Measurements from ENCODE around the gene PADI2. TPM values are rescaled to one million over a fixed set of nuclear protein-coding genes. Genes with fewer than 3 reads are reported as not detected.

Gene PADI2
- total and polyA plus RNA-seq, 3 donors from 2014 or later, result 0.99 to 3.2 (median 1.1) TPM

GRCh38 chr1:17119773-17120480, 676 bp upstream of the PADI2 start:
- intact Hi-C loops (cut with DNase I; ENCODE audit: low total_unique reads), result no loop called here
- WGBS, 2 donors, result 37 to 59% methylated on average over 20 of the region's 20 CpGs
- Histone ChIP-seq H3K4me3 (peak overlapping the region; percentile 31 to 55), H3K27me3 (no peaks in the 10 kb centered on the region), H3K9me3 (no peaks in the 10 kb centered on the region), H3K36me3 (ENCODE audit: low read depth, missing control alignments) (no peaks in the 10 kb centered on the region), H3K4me1 (peaks cover 7% of the 10 kb centered on the region), H3K27ac (no peak overlapping the region)
- TF ChIP-seq POLR2A (IDR thresholded peaks at IDR 0.05) (no peak), CTCF (IDR thresholded peaks at IDR 0.05) (no peak)
- no peak for DNase-seq

DNA sequence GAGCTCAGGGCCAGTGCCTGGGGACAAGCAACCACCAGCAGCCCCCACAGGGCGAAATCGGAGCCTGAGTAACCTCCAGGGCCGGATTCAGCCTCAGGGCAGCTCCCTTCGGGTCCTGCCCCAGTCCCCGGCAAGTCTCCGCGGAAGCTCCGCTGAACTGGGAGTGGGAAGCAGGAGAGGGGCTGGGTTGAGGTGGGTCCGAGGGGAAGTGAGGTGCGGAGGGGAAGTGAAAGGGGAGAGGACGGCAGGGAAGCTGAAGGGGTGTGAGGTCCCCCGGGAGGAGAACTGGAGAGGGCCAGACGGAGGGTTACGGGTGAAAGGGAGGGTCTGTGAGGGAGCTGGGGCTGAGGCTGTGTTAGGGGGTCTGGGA, 560 bp downstream of the PADI2 start:
- DNase-seq, result no peak
- Histone ChIP-seq H3K27me3 (no peaks in the 10 kb centered on the region), H3K27ac (no peak overlapping the region), H3K9me3 (no peaks in the 10 kb centered on the region), H3K4me1 (peaks cover 12% of the 10 kb centered on the region), H3K36me3 (ENCODE audit: low read depth, missing control alignments) (no peaks in the 10 kb centered on the region), H3K4me3 (peak overlapping the region; percentile 31 to 55)
- no peak for TF ChIP-seq POLR2A (IDR thresholded peaks at IDR 0.05)
- no peak for TF ChIP-seq CTCF (IDR thresholded peaks at IDR 0.05)
- WGBS, 2 donors, result 9 to 11% methylated on average over 14 of the region's 14 CpGs
- intact Hi-C loops (cut with DNase I; ENCODE audit: low total_unique reads), result no loop called here

DNA sequence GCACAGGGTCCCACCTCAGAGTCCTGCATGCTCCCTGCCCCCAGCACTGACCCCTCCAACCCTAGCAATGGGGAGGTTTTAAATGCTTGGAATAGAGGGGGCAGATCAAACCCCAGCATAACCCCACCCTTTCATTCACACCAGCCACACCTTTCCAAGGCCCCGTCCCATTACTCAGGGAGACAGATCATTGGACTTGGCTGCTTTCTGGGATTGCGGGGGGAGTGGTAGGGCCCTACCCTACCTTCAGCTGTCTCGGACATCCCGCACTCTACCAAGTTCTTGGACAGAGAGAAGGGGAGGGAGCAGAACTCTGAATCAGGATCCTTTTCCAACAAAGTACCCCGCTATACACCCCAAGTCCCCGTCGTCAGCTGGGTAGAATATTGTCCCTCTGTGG, 983 bp downstream of the PADI2 start:
- Histone ChIP-seq H3K27ac (no peak overlapping the region), H3K27me3 (no peaks in the 10 kb centered on the region), H3K9me3 (no peaks in the 10 kb centered on the region), H3K4me3 (no peak overlapping the region), H3K36me3 (ENCODE audit: low read depth, missing control alignments) (no peaks in the 10 kb centered on the region), H3K4me1 (peaks cover 16% of the 10 kb centered on the region)
- no peak for TF ChIP-seq POLR2A (IDR thresholded peaks at IDR 0.05)
- TF ChIP-seq CTCF (IDR thresholded peaks at IDR 0.05), result no peak
- DNase-seq, result no peak
- intact Hi-C loops (cut with DNase I; ENCODE audit: low total_unique reads), result no loop called here
- WGBS, 2 donors, result 35 to 45% methylated on average over 6 to 7 of the region's 7 CpGs

- TF ChIP-seq CTCF (IDR thresholded peaks at IDR 0.05), result no peak
- TF ChIP-seq POLR2A (IDR thresholded peaks at IDR 0.05), result no peak
- intact Hi-C loops (cut with DNase I; ENCODE audit: low total_unique reads), result no loop called here
- Histone ChIP-seq H3K27me3 (no peaks in the 10 kb centered on the region), H3K36me3 (ENCODE audit: low read depth, missing control alignments) (no peaks in the 10 kb centered on the region), H3K27ac (no peak overlapping the region), H3K4me3 (no peak overlapping the region), H3K4me1 (peaks cover 16% of the 10 kb centered on the region), H3K9me3 (no peaks in the 10 kb centered on the region)
- DNase-seq, result no peak
- WGBS, 2 donors, result 86 to 94% methylated on average over 10 to 16 of the region's 16 CpGs
Observed at GRCh38 chr1:17117451-17118265, 1.6 kb downstream of the PADI2 start.
